GM19328 (cell line): Measurements from ENCODE around the gene BRINP1.

Experiments used
- ATAC-seq: cut with Tn5 transposase; IDR thresholded peaks from one replicate; pipeline ENCODE4 v1.9.1; 2021; ENCODE audit warnings: mild to moderate bottlenecking, moderate library complexity; ENCODE audit not compliant: unreplicated experiment

BRINP1 gene

DNA sequence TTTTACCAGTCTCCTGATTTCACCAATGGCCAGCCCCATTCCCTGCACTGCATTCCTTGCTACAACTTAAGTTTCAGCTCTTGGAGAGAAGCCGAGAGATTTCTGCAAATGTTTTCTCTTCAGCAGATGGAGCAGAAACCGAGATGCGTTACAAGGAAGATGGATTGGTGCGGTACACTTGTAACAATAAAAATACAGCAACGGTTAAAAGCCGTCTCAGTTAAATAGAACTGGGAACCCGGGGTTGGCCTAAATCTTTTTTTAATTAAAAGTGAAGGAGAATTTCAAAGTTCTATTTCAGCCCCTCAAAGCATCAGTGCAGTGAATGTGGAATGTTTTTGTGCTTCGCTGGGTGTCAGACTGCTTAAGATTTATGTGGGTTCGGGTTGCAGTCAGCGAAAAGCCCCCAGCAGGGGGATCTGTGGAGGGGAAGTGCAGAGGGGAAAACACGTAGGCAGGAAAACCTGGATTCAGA is 19.8 kb downstream of the BRINP1 start:
- ATAC-seq: no peak

DNA sequence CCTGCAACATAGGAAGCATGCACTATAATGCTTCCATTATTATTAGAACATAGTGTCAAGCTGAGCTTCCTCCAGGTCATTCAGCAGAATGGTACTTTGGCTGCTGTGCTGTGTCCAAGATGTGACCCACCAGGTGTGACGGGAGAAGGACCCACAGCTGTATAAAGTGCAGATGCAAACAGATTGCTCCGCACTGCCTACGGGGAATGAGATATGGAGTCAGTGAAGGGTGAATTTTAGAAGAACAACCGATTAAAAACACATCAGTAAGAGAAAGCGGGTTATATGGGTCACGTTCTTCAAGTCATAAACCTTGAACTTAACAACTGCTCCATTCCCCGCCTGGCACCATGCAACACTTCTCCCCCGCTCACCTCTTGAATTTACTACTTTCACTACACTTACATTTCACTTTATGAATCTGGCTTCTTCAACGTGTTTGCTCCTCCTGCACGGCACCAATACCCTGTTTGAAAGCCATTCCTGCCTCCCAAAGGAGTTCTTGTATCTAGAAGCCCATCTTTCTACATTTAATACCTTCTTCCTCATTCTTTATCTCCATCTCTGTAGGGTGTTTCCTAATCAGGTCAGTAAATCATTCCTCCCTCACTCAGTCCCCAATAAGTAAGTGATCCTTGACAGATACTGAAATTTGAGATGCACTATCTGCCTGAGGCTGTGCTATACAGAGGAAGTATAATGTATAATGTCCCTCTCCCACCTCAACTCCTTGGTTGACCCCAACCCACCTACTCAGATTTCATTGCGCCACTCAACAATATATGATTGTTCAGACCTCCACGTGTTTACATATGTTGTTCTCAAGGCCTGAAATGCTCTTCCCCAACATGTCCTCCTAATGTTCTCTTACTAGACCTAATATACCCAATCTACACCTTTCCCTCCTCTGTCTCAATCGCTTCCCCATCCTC is 25.9 kb downstream of the BRINP1 start:
- no peak for ATAC-seq

DNA sequence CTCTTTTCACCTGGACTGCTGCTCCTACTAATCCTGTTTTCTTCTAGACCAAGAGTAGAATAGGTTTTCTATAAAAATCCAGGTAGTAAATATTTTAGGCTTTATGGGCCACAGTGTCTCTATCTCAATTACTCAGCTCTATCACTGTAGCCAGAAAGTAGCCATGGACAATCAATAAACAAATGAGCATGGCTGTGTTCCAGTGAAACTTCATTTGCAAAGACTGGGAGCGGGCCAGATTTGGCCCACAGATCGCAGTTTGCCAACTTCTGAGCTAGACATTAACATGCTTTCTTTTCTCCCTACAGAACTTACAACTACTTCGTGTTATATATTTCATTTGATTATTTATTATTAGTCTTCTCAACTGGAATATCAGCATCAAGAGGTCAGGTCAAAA is 30.2 kb downstream of the BRINP1 start:
- no peak for ATAC-seq

DNA sequence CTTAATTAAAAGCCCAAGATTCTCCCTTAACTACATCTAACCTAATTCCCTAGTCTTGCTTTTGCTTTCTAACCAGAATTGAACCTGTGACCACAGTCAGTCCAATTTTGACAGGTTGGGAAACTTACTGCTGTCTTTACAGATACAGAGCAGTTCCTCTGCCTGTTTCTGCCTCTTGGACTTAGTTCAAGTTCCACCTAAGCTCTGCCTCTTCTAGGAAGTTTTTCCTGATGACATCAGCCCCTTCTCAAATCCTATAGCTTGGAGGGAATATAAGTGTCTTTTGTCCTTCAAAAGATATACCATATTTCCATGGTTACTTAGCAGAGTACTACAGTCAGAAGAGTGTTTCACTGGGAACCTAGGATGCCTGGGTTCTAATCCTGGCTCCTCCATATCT is 31.7 kb downstream of the BRINP1 start:
- ATAC-seq: no peak

DNA sequence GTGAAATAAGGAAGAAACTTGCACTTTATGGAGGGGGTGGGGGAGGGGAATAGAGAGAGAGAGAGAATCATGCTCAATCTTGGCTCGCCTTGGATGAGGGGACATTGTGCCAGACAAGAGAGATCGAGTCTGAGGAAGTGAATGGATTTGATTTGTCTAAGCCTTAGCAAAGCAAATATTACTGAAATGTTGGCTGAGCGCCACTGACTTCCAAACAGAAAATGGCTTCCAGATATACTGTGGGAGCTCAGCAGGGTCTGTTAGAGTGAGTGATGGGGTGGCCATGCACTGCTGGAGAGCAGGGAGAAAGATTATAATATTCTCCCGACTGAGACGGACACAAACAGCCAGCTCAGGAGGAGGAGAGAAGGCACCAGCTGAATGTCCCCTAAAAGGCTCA is 34.5 kb downstream of the BRINP1 start:
- no peak for ATAC-seq

DNA sequence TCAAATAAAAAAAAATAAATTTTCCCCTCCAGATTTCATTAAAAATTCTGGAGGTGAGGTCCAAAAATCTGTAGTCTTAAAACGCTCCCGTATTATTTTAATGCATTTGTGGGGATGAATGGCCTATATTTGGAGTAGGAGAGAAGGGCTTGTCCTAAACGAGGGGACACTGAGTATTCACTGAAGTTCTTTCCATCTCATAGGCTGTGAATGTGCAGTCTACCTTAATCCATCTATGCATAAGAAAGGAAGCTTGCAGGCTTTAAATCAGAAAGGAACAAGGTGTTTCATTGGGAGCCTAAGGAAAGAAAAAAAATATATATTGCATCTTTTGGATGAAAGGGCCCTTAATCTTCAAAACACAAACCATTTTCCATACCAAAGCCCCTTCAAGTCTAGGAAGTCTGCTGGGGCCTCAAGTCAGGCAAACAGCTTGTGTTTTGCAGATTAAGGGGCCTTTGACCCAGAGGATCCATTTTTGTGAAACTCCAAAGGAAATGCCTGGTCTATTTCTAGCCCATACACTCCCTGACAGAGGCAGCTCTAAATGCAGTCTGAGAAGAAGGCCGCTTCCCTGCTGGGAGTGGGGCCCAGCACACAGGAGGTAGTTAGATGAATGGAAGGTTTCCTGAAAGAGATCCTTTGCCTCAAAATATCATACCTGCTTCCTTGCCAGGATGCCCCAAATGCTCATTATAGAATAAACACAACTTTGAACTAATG is 35.6 kb downstream of the BRINP1 start:
- ATAC-seq: no peak

DNA sequence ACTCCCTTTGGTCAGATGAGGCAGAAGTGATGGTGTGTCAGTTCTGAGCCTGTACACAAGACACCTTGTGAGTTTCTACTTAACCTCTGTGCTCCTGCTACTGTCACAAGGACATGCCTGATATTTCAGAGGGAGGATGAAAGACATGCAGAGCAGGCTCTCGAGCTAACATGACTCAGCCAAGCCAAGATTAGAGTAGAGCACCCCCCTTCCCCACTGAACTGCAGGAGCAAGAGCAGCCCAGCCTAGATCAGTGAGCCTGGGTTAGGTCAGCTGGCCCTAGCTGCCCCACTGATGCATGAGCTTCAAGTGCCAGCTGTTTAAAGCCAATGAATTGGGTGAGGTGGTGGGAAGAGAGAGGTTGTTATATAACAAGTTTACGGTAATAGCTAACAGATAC is 36.7 kb downstream of the BRINP1 start:
- ATAC-seq: no peak

DNA sequence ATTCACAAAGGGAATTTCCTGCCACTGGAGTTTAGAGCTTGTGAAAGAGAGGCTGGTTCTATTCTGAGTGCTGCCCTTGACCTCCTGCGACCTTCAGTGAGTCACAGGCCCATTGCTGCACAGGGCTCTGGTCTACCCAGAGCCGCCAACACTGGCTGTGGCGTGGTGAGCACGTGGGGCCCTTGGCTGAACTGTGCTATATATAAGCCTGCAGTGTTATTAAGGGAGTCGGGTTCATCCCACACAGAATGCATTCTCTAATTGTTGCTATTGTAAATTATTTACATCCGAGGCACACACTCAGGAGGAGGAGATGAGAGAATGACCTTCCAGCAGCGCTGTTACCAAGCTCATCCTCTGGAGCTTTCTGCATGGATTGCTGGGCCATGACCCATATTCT is 47.1 kb downstream of the BRINP1 start:
- no peak for ATAC-seq

DNA sequence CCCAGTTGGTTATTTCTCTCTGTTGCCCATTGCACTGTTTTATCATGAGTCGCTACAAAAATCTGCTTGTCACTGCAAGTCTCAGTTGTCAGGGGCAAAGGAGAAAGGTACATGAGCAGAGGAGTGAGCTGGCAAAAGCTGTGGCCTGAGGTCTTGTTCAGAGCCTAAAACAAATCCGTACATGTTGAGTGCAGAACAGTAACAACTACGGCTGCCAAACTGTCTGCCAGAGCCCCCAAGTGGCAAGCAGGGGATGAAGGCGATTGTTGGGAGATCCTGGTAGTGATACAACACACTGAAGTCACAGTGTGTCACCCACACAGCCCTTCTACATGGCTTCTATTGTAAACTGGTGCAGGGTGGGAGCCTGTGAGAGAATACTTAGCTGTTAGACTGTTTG is 50.9 kb downstream of the BRINP1 start:
- no peak for ATAC-seq

DNA sequence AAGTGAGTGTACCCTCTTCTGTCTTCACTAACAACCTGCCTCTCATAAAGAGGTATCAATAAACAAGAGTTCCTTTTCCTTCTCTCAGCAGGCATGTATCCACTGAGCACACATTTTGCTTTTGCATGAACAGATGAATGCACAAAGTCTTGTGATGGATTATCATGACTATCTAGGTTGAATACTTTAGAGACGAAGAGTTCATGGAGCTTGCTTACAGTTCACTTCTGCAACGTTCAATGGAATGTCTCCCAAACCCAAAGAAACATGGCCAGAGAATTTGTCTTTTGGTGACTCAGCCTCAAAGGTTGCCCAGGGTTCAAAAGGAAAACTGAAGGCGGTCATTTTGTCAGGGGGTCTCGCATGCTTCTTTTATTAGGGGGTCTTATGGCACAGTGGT is 55.4 kb downstream of the BRINP1 start:
- no peak for ATAC-seq

DNA sequence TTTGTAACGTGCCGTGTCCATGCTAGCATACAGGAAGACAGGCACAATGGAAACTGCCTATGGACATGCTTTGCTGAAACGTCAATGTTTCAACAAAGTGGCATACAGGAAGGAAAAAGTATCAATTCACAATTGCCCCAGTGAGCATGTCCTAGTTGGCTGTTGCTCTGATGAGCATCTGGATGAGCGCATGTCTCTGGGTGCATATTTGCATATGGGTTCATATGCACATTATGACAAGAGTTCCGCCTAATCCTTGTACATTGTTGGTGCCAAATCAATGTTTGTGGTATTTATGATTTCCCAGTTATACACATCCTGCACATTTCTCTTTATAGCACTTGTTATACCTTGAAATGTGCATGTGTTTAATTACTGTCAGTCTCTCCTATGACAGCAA is 58.5 kb downstream of the BRINP1 start:
- ATAC-seq: no peak

DNA sequence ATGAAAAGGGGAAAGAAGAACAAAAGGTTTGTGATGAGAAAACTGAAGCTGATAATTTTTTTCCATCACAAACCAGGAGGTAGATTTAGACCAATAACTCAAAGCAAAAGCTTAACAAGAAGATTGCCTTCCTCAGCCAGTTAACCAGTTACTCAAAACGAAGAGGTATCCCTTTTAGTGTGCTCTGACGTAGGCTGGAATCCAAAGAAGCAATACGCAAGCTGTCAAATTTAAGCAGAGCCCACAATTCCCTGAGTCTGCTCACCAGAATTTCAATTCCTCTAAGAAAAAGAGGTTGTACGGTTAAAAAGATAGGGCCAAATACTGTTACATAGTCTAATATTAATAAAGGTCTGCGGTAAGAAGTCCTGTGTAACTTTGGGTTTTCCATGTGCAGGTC is 61.8 kb downstream of the BRINP1 start:
- no peak for ATAC-seq

DNA sequence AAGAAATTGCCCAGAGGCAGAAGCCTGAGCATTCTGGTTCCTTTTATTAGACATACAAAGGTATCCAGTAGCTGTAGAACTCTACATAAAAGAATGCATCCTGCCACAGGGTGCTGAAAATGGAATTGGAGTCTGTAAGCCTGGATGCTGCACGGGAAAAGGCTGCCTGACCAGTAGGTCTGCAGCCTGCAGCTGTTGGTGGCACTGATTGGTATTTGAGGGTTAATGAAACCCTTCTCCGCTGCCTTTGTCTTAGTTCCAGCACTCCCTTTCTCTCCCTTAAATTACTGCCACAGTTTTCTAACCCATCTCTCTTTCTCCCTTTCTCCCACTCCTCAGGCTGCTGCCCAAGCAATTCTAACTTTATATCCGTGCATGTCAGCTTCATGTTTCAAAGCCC is 64.7 kb downstream of the BRINP1 start:
- no peak for ATAC-seq

DNA sequence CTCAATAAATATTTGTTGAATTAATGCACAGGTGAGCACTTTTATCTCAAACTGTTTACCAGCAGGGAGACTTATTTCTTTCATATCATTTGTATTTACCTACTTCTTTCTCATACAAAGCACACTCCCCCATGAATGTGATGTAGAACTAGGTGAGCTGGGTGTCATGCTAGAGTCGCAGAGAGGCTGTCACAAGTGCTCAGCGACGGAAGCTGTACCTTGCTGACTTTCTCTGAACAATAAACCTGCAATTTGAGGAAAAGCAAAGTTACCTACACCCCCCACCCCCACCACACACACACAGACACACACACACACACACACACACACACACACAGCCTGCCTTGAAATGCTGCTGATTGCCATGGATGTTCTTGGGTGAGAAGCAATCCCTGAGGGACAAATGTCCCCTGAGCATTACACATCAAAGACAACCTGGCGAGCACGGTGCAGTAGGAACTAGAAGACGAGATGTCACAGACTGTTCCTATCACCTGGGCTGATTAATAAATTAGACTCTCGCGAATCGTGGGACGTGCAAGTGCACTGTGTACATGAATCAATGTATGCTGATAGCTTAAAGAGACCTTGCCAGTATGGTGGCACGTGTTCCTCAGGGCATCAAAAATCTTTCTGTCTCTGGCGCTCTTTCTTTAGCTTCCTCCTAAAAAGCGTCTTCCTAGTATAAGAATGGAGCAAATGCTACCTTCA is 66.1 kb downstream of the BRINP1 start:
- no peak for ATAC-seq

DNA sequence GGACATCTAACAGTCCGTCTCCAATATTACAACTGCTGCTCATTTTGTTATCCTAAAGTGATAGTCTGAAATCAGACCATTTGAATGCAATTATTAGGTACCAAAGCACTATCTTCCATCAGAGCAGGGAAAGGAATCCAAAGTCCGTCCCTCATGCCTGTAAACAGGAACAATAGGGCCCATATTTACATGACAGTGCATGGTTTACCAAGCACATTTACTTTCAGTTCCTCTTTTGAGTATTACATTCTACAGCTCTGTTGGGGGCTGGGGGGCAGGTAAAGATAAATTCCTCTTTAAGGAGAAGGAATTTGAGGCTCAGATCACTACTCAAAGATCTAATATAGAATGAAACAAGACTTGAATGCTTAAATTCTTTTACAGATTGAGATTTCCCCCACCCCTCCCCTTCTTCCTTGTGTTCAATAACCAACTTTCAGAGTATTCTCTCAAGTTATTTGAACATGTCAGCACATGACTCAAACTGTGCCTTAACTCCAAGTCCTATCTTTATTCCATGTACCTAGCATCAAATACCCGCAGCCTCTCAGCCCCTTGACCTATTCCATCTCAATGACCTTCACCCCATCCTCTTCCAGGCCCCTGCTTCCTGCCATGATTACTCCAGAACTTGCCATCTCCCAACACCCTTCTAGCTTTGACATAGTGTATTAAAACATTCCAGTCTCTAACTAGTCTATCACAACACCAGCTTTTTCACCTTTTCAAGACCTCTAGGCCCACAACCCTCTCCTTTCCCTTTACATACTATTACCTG is 71.0 kb downstream of the BRINP1 start:
- ATAC-seq: peak; percentile 70

DNA sequence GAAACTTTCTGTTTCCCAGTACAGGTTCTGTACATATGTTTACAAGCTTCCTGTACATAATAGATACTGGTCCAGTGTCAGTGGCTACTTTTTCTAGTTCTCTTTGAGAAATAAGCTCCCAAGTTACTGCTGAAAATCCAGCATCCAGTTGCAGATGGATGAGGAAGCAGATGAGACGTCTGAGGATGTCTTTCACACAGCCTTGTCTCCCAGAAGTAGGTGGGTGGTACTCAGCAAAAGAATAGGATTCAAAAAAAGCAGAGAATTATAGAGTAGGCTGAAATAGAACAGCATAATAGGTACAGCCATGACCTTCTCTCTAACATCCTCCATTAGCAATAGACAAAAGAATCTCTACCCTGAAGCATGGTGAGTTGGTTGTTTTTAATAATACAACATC is 77.7 kb downstream of the BRINP1 start:
- ATAC-seq: no peak

DNA sequence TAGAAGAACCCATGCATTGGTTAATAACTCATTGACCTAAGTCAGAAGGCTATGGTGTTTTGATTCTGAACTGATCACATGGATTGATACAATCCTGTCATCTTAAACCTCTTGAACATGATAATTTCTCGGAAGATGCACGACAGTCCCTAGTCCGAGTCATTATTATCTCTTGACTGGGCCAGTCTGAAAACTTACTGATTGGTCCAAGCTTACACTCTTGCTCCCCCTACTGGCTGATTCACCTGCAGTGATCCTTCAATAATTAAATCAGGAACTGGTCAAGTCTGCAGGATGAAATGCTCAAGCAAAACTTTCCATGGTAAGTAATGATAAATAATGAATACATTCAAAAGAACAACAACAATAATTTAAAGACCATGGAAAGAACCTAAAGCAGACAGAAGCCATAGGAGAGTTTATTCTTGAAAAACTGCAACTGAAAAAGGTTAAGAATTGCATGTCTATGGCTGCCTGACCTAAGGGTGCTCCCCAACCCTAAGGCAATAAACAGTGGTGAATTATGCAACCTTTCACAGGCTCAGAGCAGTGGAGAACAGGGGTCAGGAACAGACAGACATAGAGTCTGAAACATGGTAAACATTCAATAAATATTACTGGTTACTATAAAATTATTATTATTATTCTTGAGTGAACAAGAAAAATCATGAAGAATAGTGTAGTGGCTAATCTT is 79.3 kb downstream of the BRINP1 start:
- ATAC-seq: no peak

DNA sequence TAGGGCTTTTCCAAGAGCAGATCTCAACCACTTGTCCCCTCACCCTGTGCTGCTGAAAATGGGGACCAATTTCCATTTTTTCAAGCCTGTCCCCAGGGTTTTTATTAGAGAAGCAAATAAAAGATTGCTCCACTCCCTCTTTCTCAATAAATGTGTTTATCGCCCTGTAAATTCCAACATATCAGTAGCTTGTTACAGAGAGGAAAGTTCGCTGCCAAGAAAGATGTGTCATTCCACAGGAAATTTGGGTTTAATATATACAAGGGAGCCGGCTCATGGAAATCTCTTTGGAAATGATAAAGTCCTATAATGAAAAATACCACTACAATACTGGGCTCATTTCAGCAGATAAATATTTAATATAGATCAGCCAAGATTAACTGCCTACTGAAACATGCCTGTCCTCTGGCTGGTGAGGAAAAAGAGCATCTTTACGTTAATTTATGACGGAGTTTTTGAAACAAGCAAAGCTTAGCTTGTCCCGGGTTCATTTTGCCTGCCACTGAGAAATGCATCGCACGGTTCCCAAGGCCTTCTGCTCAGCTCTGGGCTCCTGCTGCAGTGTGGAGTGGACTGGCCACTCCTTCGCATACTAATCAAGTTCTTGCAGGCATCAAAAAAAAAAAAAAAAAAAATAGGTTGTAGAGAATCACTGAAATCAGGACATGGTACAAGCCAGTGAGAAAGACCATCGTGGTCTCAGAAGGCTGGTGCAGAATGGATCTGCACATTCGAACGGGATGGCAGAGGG is 84.5 kb downstream of the BRINP1 start:
- ATAC-seq: no peak

DNA sequence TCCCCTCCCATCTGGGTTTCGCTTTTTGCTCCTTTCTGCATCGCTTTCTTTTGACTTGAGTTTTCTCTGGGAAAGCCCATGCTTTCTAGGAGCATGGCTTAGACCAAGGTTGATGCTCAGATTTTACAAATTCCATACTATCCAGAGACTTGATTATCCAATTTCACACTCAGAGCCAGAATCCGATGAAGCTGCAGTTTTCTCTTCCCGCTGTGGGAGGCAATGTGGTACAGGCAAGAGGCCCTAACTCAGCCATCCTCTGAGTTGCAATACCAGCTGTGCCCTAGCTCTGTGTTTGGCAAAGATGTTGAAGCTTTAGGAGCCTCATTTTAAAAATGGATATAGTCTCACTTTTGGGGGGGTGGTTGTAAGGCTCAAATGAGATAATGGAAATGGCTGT is 85.1 kb downstream of the BRINP1 start:
- ATAC-seq: no peak
